ENCODE results near the gene ZNF774.

The ZNF774 gene

GRCh38 chr15:90389513-90389912, 37.4 kb downstream of the ZNF774 start:
- H2BK120ac ChIP-seq (ENCODE audit: low read depth, low read length): no peak overlapping the region
- peak overlapping the region; percentile 100 for H3K9ac ChIP-seq (ENCODE audit: low read length)
- peak overlapping the region; percentile 17 to 97 for H3K4me3 ChIP-seq (ENCODE audit: insufficient read depth in 1 of 2, low read depth in 1 of 2, low read length in 2 of 2)
- H3K9me3 ChIP-seq (ENCODE audit: control insufficient read depth, low read length): no peaks in the 10 kb centered on the region
- H3K4ac ChIP-seq (ENCODE audit: low read depth in 1 of 2, low read length in 2 of 2): peak overlapping the region in 1 of 2 experiments; percentile 57
- H3K14ac ChIP-seq (ENCODE audit: low read length in 2 of 2): no peak overlapping the region
- H3K23ac ChIP-seq (ENCODE audit: low read length in 2 of 2): no peak overlapping the region
- H2BK12ac ChIP-seq (ENCODE audit: low read length in 2 of 2): no peak overlapping the region
- no peak overlapping the region for H3K27ac ChIP-seq (ENCODE audit: low read length, poor library complexity, severe bottlenecking)
- DNase-seq: no peak
- no peak overlapping the region for H4K91ac ChIP-seq (ENCODE audit: low read length)
- no peak overlapping the region for H2BK15ac ChIP-seq (ENCODE audit: low read depth, poor library complexity, severe bottlenecking)
- H3K36me3 ChIP-seq (ENCODE audit: control insufficient read depth in 1 of 2, insufficient read depth in 2 of 2, low read depth in 1 of 2, low read length in 2 of 2): peaks cover 4 to 32% of the 10 kb centered on the region in 2 experiments
- no peaks in the 10 kb centered on the region for H3K79me1 ChIP-seq (replicated peaks; ENCODE audit: low read length, poor library complexity, severe bottlenecking)
- WGBS: 73% methylated on average over 6 of the region's 6 CpGs
- no peak overlapping the region for H2AFZ ChIP-seq (ENCODE audit: low read depth, low read length)
- H2BK5ac ChIP-seq (ENCODE audit: low read depth, low read length, poor library complexity, severe bottlenecking): no peak overlapping the region
- peaks cover 14% of the 10 kb centered on the region for H3K4me1 ChIP-seq (ENCODE audit: control insufficient read depth, insufficient read depth, low read depth, low read length)
- peak overlapping the region; percentile 44 for H3K4me2 ChIP-seq (ENCODE audit: low read length, poor library complexity, severe bottlenecking)
- no peak overlapping the region for H2AK5ac ChIP-seq (ENCODE audit: low read length, severe bottlenecking)
- H3K27me3 ChIP-seq (ENCODE audit: control insufficient read depth in 1 of 2, insufficient read depth in 1 of 2, low read length in 2 of 2): no peaks in the 10 kb centered on the region
- peak overlapping the region in 1 of 2 experiments; percentile 48 for H3K18ac ChIP-seq (ENCODE audit: low read depth in 1 of 2, low read length in 2 of 2)
- H4K8ac ChIP-seq (ENCODE audit: low read length): no peak overlapping the region

GRCh38 chr15:90393040-90393439, 41.0 kb downstream of the ZNF774 start:
- no peak overlapping the region for H3K18ac ChIP-seq (ENCODE audit: low read depth in 1 of 2, low read length in 2 of 2)
- no peak overlapping the region for H2BK15ac ChIP-seq (ENCODE audit: low read depth, poor library complexity, severe bottlenecking)
- no peak overlapping the region for H2AK5ac ChIP-seq (ENCODE audit: low read length, severe bottlenecking)
- H2BK5ac ChIP-seq (ENCODE audit: low read depth, low read length, poor library complexity, severe bottlenecking): peak overlapping the region; percentile 2
- H3K14ac ChIP-seq (ENCODE audit: low read length in 2 of 2): no peak overlapping the region
- H3K36me3 ChIP-seq (ENCODE audit: control insufficient read depth in 1 of 2, insufficient read depth in 2 of 2, low read depth in 1 of 2, low read length in 2 of 2): peaks cover 7 to 48% of the 10 kb centered on the region in 2 experiments
- no peak overlapping the region for H2BK12ac ChIP-seq (ENCODE audit: low read length in 2 of 2)
- no peak for DNase-seq
- WGBS: no CpG with 5 or more reads among the region's 1 CpG
- H3K9me3 ChIP-seq (ENCODE audit: control insufficient read depth, low read length): no peaks in the 10 kb centered on the region
- H3K4ac ChIP-seq (ENCODE audit: low read depth in 1 of 2, low read length in 2 of 2): no peak overlapping the region
- no peak overlapping the region for H3K27ac ChIP-seq (ENCODE audit: low read length, poor library complexity, severe bottlenecking)
- no peak overlapping the region for H4K91ac ChIP-seq (ENCODE audit: low read length)
- H3K4me1 ChIP-seq (ENCODE audit: control insufficient read depth, insufficient read depth, low read depth, low read length): peaks cover 14% of the 10 kb centered on the region
- H4K8ac ChIP-seq (ENCODE audit: low read length): no peak overlapping the region
- H2AFZ ChIP-seq (ENCODE audit: low read depth, low read length): no peak overlapping the region
- H3K4me3 ChIP-seq (ENCODE audit: insufficient read depth in 1 of 2, low read depth in 1 of 2, low read length in 2 of 2): no peak overlapping the region
- no peaks in the 10 kb centered on the region for H3K27me3 ChIP-seq (ENCODE audit: control insufficient read depth in 1 of 2, insufficient read depth in 1 of 2, low read length in 2 of 2)
- no peaks in the 10 kb centered on the region for H3K79me1 ChIP-seq (replicated peaks; ENCODE audit: low read length, poor library complexity, severe bottlenecking)
- no peak overlapping the region for H3K9ac ChIP-seq (ENCODE audit: low read length)
- H2BK120ac ChIP-seq (ENCODE audit: low read depth, low read length): no peak overlapping the region
- no peak overlapping the region for H3K4me2 ChIP-seq (ENCODE audit: low read length, poor library complexity, severe bottlenecking)
- H3K23ac ChIP-seq (ENCODE audit: low read length in 2 of 2): no peak overlapping the region

- Histone ChIP-seq H3K27me3 (ENCODE audit: control insufficient read depth in 1 of 2, insufficient read depth in 1 of 2, low read length in 2 of 2) (no peaks in the 10 kb centered on the region), H3K18ac (ENCODE audit: low read depth in 1 of 2, low read length in 2 of 2) (peak overlapping the region in 1 of 2 experiments; percentile 28), H2AK5ac (ENCODE audit: low read length, severe bottlenecking) (no peak overlapping the region), H2AFZ (ENCODE audit: low read depth, low read length) (no peak overlapping the region), H4K8ac (ENCODE audit: low read length) (no peak overlapping the region), H2BK12ac (ENCODE audit: low read length in 2 of 2) (no peak overlapping the region), H2BK15ac (ENCODE audit: low read depth, poor library complexity, severe bottlenecking) (no peak overlapping the region), H3K14ac (ENCODE audit: low read length in 2 of 2) (no peak overlapping the region), H3K79me1 (replicated peaks; ENCODE audit: low read length, poor library complexity, severe bottlenecking) (no peaks in the 10 kb centered on the region), H3K4me3 (ENCODE audit: insufficient read depth in 1 of 2, low read depth in 1 of 2, low read length in 2 of 2) (no peak overlapping the region), H2BK120ac (ENCODE audit: low read depth, low read length) (no peak overlapping the region), H3K36me3 (ENCODE audit: control insufficient read depth in 1 of 2, insufficient read depth in 2 of 2, low read depth in 1 of 2, low read length in 2 of 2) (peaks cover 10 to 48% of the 10 kb centered on the region in 2 experiments), H3K27ac (ENCODE audit: low read length, poor library complexity, severe bottlenecking) (no peak overlapping the region), H3K4ac (ENCODE audit: low read depth in 1 of 2, low read length in 2 of 2) (no peak overlapping the region), H2BK5ac (ENCODE audit: low read depth, low read length, poor library complexity, severe bottlenecking) (no peak overlapping the region), H3K4me2 (ENCODE audit: low read length, poor library complexity, severe bottlenecking) (no peak overlapping the region), H3K23ac (ENCODE audit: low read length in 2 of 2) (no peak overlapping the region), H3K9me3 (ENCODE audit: control insufficient read depth, low read length) (no peaks in the 10 kb centered on the region), H3K4me1 (ENCODE audit: control insufficient read depth, insufficient read depth, low read depth, low read length) (peaks cover 15% of the 10 kb centered on the region), H4K91ac (ENCODE audit: low read length) (no peak overlapping the region), H3K9ac (ENCODE audit: low read length) (no peak overlapping the region)
- 100% methylated on average over 1 of the region's 1 CpG for WGBS
- no peak for DNase-seq
These were observed 42.0 kb downstream of the ZNF774 start for GRCh38 chr15:90394074-90394473.

DNA sequence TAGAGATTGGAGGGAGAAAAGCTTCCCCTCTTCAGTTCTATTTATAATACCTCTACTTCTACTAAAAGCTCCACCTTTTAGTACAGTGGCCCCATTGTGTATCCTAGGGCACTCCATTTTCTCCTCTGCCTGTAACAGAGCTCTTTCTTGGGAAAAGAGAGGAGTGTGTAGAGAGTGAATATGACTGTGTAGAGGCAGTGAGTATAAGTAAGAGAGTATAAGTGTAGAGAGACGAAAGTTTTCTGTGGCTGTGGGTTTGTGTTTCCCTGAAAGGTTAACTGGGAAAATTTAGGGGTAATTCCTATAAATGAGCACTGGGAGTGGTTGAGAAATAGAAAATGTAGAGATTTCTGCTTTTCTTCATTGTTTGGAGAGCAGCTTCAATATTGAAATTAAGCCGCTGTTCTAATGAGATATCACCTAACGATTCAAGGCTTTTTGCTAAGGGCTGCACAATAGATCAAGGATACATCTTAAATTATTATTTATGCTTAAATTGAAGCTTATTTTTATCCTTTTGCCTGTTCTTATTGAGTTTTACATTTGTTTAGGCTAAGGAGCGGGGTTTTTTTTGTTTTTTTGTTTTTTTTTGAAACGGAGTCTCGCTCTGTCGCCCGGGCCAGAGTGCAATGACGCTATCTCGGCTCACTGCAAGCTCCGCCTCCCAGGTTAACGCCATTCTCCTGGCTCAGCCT, 42.8 kb downstream of the ZNF774 start:
- no peak overlapping the region for H2BK120ac ChIP-seq (ENCODE audit: low read depth, low read length)
- DNase-seq: no peak
- H3K36me3 ChIP-seq (ENCODE audit: control insufficient read depth in 1 of 2, insufficient read depth in 2 of 2, low read depth in 1 of 2, low read length in 2 of 2): peaks cover 10 to 48% of the 10 kb centered on the region in 2 experiments
- H3K27ac ChIP-seq (ENCODE audit: low read length, poor library complexity, severe bottlenecking): no peak overlapping the region
- no peak overlapping the region for H3K4me3 ChIP-seq (ENCODE audit: insufficient read depth in 1 of 2, low read depth in 1 of 2, low read length in 2 of 2)
- H3K27me3 ChIP-seq (ENCODE audit: control insufficient read depth in 1 of 2, insufficient read depth in 1 of 2, low read length in 2 of 2): no peaks in the 10 kb centered on the region
- no peaks in the 10 kb centered on the region for H3K79me1 ChIP-seq (replicated peaks; ENCODE audit: low read length, poor library complexity, severe bottlenecking)
- no peaks in the 10 kb centered on the region for H3K9me3 ChIP-seq (ENCODE audit: control insufficient read depth, low read length)
- H2BK15ac ChIP-seq (ENCODE audit: low read depth, poor library complexity, severe bottlenecking): no peak overlapping the region
- no peak overlapping the region for H2AK5ac ChIP-seq (ENCODE audit: low read length, severe bottlenecking)
- 94% methylated on average over 11 of the region's 12 CpGs for WGBS
- H2BK12ac ChIP-seq (ENCODE audit: low read length in 2 of 2): no peak overlapping the region
- no peak overlapping the region for H3K4ac ChIP-seq (ENCODE audit: low read depth in 1 of 2, low read length in 2 of 2)
- H3K9ac ChIP-seq (ENCODE audit: low read length): peak overlapping the region; percentile 7
- no peak overlapping the region for H4K8ac ChIP-seq (ENCODE audit: low read length)
- no peak overlapping the region for H3K23ac ChIP-seq (ENCODE audit: low read length in 2 of 2)
- H4K91ac ChIP-seq (ENCODE audit: low read length): no peak overlapping the region
- peak overlapping the region; percentile 4 for H2BK5ac ChIP-seq (ENCODE audit: low read depth, low read length, poor library complexity, severe bottlenecking)
- H3K4me2 ChIP-seq (ENCODE audit: low read length, poor library complexity, severe bottlenecking): no peak overlapping the region
- no peak overlapping the region for H3K18ac ChIP-seq (ENCODE audit: low read depth in 1 of 2, low read length in 2 of 2)
- H2AFZ ChIP-seq (ENCODE audit: low read depth, low read length): no peak overlapping the region
- H3K14ac ChIP-seq (ENCODE audit: low read length in 2 of 2): no peak overlapping the region
- peaks cover 11% of the 10 kb centered on the region for H3K4me1 ChIP-seq (ENCODE audit: control insufficient read depth, insufficient read depth, low read depth, low read length)

Measured in mesenchymal stem cell (in vitro differentiated cells and primary cell).